ENCODE results near the gene PLA2G4C.

PLA2G4C gene

GRCh38 chr19:48069435-48069834 lies 41.2 kb downstream of the PLA2G4C start:
- H3K27me3 ChIP-seq (ENCODE audit: control insufficient read depth, insufficient read depth, low read length), result no peaks in the 10 kb centered on the region
- no peak overlapping the region for H3K27ac ChIP-seq (ENCODE audit: low read depth, low read length)
- H3K36me3 ChIP-seq (ENCODE audit: control insufficient read depth, insufficient read depth, low read length), result peaks cover 1% of the 10 kb centered on the region
- no peak overlapping the region for H3K9ac ChIP-seq (ENCODE audit: low read length)
- no peak overlapping the region for H3K4me3 ChIP-seq (ENCODE audit: low read length)
- H3K4me1 ChIP-seq (ENCODE audit: control insufficient read depth, insufficient read depth, low read length), result no peaks in the 10 kb centered on the region

- Histone ChIP-seq H3K36me3 (ENCODE audit: control insufficient read depth, insufficient read depth, low read length) (no peaks in the 10 kb centered on the region), H3K4me1 (ENCODE audit: control insufficient read depth, insufficient read depth, low read length) (no peaks in the 10 kb centered on the region), H3K9ac (ENCODE audit: low read length) (no peak overlapping the region), H3K27me3 (ENCODE audit: control insufficient read depth, insufficient read depth, low read length) (no peaks in the 10 kb centered on the region), H3K27ac (ENCODE audit: low read depth, low read length) (no peak overlapping the region), H3K4me3 (ENCODE audit: low read length) (no peak overlapping the region)
These were observed 46.1 kb downstream of the PLA2G4C start for GRCh38 chr19:48064509-48064908.

- no peak overlapping the region for H3K27ac ChIP-seq (ENCODE audit: low read depth, low read length)
- H3K27me3 ChIP-seq (ENCODE audit: control insufficient read depth, insufficient read depth, low read length), result no peaks in the 10 kb centered on the region
- H3K4me3 ChIP-seq (ENCODE audit: low read length), result no peak overlapping the region
- H3K9ac ChIP-seq (ENCODE audit: low read length), result no peak overlapping the region
- no peaks in the 10 kb centered on the region for H3K36me3 ChIP-seq (ENCODE audit: control insufficient read depth, insufficient read depth, low read length)
- H3K4me1 ChIP-seq (ENCODE audit: control insufficient read depth, insufficient read depth, low read length), result no peaks in the 10 kb centered on the region
These were observed 48.9 kb downstream of the PLA2G4C start for GRCh38 chr19:48061401-48062344.

- Histone ChIP-seq H3K9ac (ENCODE audit: low read length) (no peak overlapping the region), H3K4me1 (ENCODE audit: control insufficient read depth, insufficient read depth, low read length) (no peaks in the 10 kb centered on the region), H3K4me3 (ENCODE audit: low read length) (no peak overlapping the region), H3K36me3 (ENCODE audit: control insufficient read depth, insufficient read depth, low read length) (no peaks in the 10 kb centered on the region), H3K27ac (ENCODE audit: low read depth, low read length) (no peak overlapping the region), H3K27me3 (ENCODE audit: control insufficient read depth, insufficient read depth, low read length) (no peaks in the 10 kb centered on the region)
These were observed 50.2 kb downstream of the PLA2G4C start for GRCh38 chr19:48060381-48060780.

GRCh38 chr19:48059331-48059730 lies 51.3 kb downstream of the PLA2G4C start:
- H3K27me3 ChIP-seq (ENCODE audit: control insufficient read depth, insufficient read depth, low read length), result no peaks in the 10 kb centered on the region
- no peaks in the 10 kb centered on the region for H3K36me3 ChIP-seq (ENCODE audit: control insufficient read depth, insufficient read depth, low read length)
- no peaks in the 10 kb centered on the region for H3K4me1 ChIP-seq (ENCODE audit: control insufficient read depth, insufficient read depth, low read length)
- no peak overlapping the region for H3K9ac ChIP-seq (ENCODE audit: low read length)
- no peak overlapping the region for H3K27ac ChIP-seq (ENCODE audit: low read depth, low read length)
- no peak overlapping the region for H3K4me3 ChIP-seq (ENCODE audit: low read length)

- H3K27ac ChIP-seq (ENCODE audit: low read depth, low read length), result no peak overlapping the region
- H3K36me3 ChIP-seq (ENCODE audit: control insufficient read depth, insufficient read depth, low read length), result no peaks in the 10 kb centered on the region
- no peak overlapping the region for H3K9ac ChIP-seq (ENCODE audit: low read length)
- H3K27me3 ChIP-seq (ENCODE audit: control insufficient read depth, insufficient read depth, low read length), result no peaks in the 10 kb centered on the region
- H3K4me1 ChIP-seq (ENCODE audit: control insufficient read depth, insufficient read depth, low read length), result no peaks in the 10 kb centered on the region
- no peak overlapping the region for H3K4me3 ChIP-seq (ENCODE audit: low read length)
These were observed 56.8 kb downstream of the PLA2G4C start for GRCh38 chr19:48053856-48054255.

- Histone ChIP-seq H3K27me3 (ENCODE audit: control insufficient read depth, insufficient read depth, low read length) (no peaks in the 10 kb centered on the region), H3K4me3 (ENCODE audit: low read length) (no peak overlapping the region), H3K36me3 (ENCODE audit: control insufficient read depth, insufficient read depth, low read length) (no peaks in the 10 kb centered on the region), H3K27ac (ENCODE audit: low read depth, low read length) (no peak overlapping the region), H3K9ac (ENCODE audit: low read length) (no peak overlapping the region), H3K4me1 (ENCODE audit: control insufficient read depth, insufficient read depth, low read length) (no peaks in the 10 kb centered on the region)
These were observed 57.5 kb downstream of the PLA2G4C start for GRCh38 chr19:48053076-48053475.

- Histone ChIP-seq H3K36me3 (ENCODE audit: control insufficient read depth, insufficient read depth, low read length) (no peaks in the 10 kb centered on the region), H3K27ac (ENCODE audit: low read depth, low read length) (no peak overlapping the region), H3K9ac (ENCODE audit: low read length) (no peak overlapping the region), H3K4me3 (ENCODE audit: low read length) (no peak overlapping the region), H3K4me1 (ENCODE audit: control insufficient read depth, insufficient read depth, low read length) (no peaks in the 10 kb centered on the region), H3K27me3 (ENCODE audit: control insufficient read depth, insufficient read depth, low read length) (no peaks in the 10 kb centered on the region)
These were observed 59.1 kb downstream of the PLA2G4C start for GRCh38 chr19:48051335-48052033.

GRCh38 chr19:48044561-48044960 lies 66.1 kb downstream of the PLA2G4C start:
- no peaks in the 10 kb centered on the region for H3K27me3 ChIP-seq (ENCODE audit: control insufficient read depth, insufficient read depth, low read length)
- H3K9ac ChIP-seq (ENCODE audit: low read length), result no peak overlapping the region
- no peaks in the 10 kb centered on the region for H3K4me1 ChIP-seq (ENCODE audit: control insufficient read depth, insufficient read depth, low read length)
- no peak overlapping the region for H3K4me3 ChIP-seq (ENCODE audit: low read length)
- no peak overlapping the region for H3K27ac ChIP-seq (ENCODE audit: low read depth, low read length)
- no peaks in the 10 kb centered on the region for H3K36me3 ChIP-seq (ENCODE audit: control insufficient read depth, insufficient read depth, low read length)

GRCh38 chr19:48043675-48044258 lies 66.8 kb downstream of the PLA2G4C start, which contains the start of gene CABP5:
Gene CABP5, minus strand, starts transcription at chr19:48044079. Its CDS starts 157 bp downstream, at chr19:48043922.
- Histone ChIP-seq H3K27me3 (ENCODE audit: control insufficient read depth, insufficient read depth, low read length) (no peaks in the 10 kb centered on the region), H3K4me1 (ENCODE audit: control insufficient read depth, insufficient read depth, low read length) (no peaks in the 10 kb centered on the region), H3K9ac (ENCODE audit: low read length) (no peak within 1 kb of the TSS), H3K4me3 (ENCODE audit: low read length) (no peak within 1 kb of the TSS), H3K27ac (ENCODE audit: low read depth, low read length) (no peak within 1 kb of the TSS), H3K36me3 (ENCODE audit: control insufficient read depth, insufficient read depth, low read length) (no peaks in the 10 kb centered on the region)

GRCh38 chr19:48041877-48042580 lies 68.6 kb downstream of the PLA2G4C start:
- Histone ChIP-seq H3K27me3 (ENCODE audit: control insufficient read depth, insufficient read depth, low read length) (no peaks in the 10 kb centered on the region), H3K4me1 (ENCODE audit: control insufficient read depth, insufficient read depth, low read length) (no peaks in the 10 kb centered on the region), H3K4me3 (ENCODE audit: low read length) (no peak overlapping the region), H3K9ac (ENCODE audit: low read length) (no peak overlapping the region), H3K27ac (ENCODE audit: low read depth, low read length) (no peak overlapping the region), H3K36me3 (ENCODE audit: control insufficient read depth, insufficient read depth, low read length) (no peaks in the 10 kb centered on the region)

GRCh38 chr19:48036765-48037164 lies 73.9 kb downstream of the PLA2G4C start:
- Histone ChIP-seq H3K27ac (ENCODE audit: low read depth, low read length) (no peak overlapping the region), H3K36me3 (ENCODE audit: control insufficient read depth, insufficient read depth, low read length) (no peaks in the 10 kb centered on the region), H3K4me1 (ENCODE audit: control insufficient read depth, insufficient read depth, low read length) (no peaks in the 10 kb centered on the region), H3K27me3 (ENCODE audit: control insufficient read depth, insufficient read depth, low read length) (no peaks in the 10 kb centered on the region), H3K4me3 (ENCODE audit: low read length) (no peak overlapping the region), H3K9ac (ENCODE audit: low read length) (no peak overlapping the region)
